Ascending aorta (tissue), 2 donors: ENCODE results near the gene SLX4. TPM values are rescaled to one million over a fixed set of nuclear protein-coding genes. Genes with fewer than 3 reads are reported as not detected.

Source experiments
- DNase-seq, 2 donors: peaks; one replicate each; pipeline ENCODE4 v3.0.0-alpha.2; 2019; ENCODE audit warnings: low spot score in 2 of 2
- H3K27ac ChIP-seq, 2 donors: fragments of 200-600 bp; sonication (generic); one replicate each; pipeline ENCODE4 v1.5.1; 2016 to 2017; ENCODE audit warnings: mild to moderate bottlenecking in 1 of 2
- H3K27me3 ChIP-seq: fragments of 200-600 bp; sonication (generic); one replicate; pipeline ENCODE4 v1.5.1; 2017
- H3K36me3 ChIP-seq, 2 donors: fragments of 200-600 bp; sonication (generic); one replicate each; pipeline ENCODE4 v1.5.1; 2016
- H3K4me1 ChIP-seq, 2 donors: fragments of 200-600 bp; sonication (generic); one replicate each; pipeline ENCODE4 v1.5.1; 2016 to 2017; ENCODE audit warnings: mild to moderate bottlenecking in 1 of 2
- H3K4me3 ChIP-seq, 2 donors: fragments of 200-600 bp; sonication (generic); one replicate each; pipeline ENCODE4 v1.5.1; 2016 to 2017; ENCODE audit warnings: mild to moderate bottlenecking in 1 of 2
- H3K9me3 ChIP-seq, 2 donors: fragments of 200-600 bp; sonication (generic); one replicate each; pipeline ENCODE4 v1.5.1; 2016
- CTCF ChIP-seq, 3 experiments: fragments of 200-600 bp in 2 of 3; fragments of 450-650 bp in 1 of 3; sonication (generic) in 2 of 3; IDR thresholded peaks; one replicate each; pipeline ENCODE4 v1.5.1; 2016 to 2019; ENCODE audit warnings: antibody characterized with exemption in 3 of 3, mild to moderate bottlenecking in 1 of 3, moderate library complexity in 1 of 3
- intact Hi-C: fragments of 100-400 bp; cut with DNase I; formaldehyde crosslinking; loops from one replicate; pipeline ENCODE4 v1.15.1; 2023
- total RNA-seq: library from RNA; depleted of rRNA; stranded (reverse); fragments of >200 nt; gene quantifications from one replicate; pipeline ENCODE4 v1.1.0, GENCODE V29; 2016

Gene SLX4
- total RNA-seq, 1 donor from 2014 or later: 3.4 TPM

GRCh38 chr16:3574195-3574594 is 37.2 kb downstream of the SLX4 start:
- Histone ChIP-seq H3K36me3 (peaks cover 0 to 2% of the 10 kb centered on the region in 2 donors), H3K9me3 (peaks cover 0 to 6% of the 10 kb centered on the region in 2 donors)
- intact Hi-C loops: no loop called here

GRCh38 chr16:3573146-3573815 is 38.1 kb downstream of the SLX4 start:
- H3K4me1 ChIP-seq: no peaks in the 10 kb centered on the region
- peaks cover 0 to 6% of the 10 kb centered on the region in 2 donors for H3K9me3 ChIP-seq
- no peaks in the 10 kb centered on the region for H3K27me3 ChIP-seq
- no peak for DNase-seq
- H3K4me3 ChIP-seq: no peak overlapping the region
- no peak overlapping the region for H3K27ac ChIP-seq
- intact Hi-C loops: no loop called here
- TF ChIP-seq CTCF (IDR thresholded peaks at IDR 0.05): no peak
- H3K36me3 ChIP-seq: peaks cover 0 to 2% of the 10 kb centered on the region in 2 donors

More at GRCh38 chr16:3574195-3574594, 37.2 kb downstream of the SLX4 start:
- Histone ChIP-seq H3K27me3 (no peaks in the 10 kb centered on the region), H3K27ac (no peak overlapping the region), H3K4me3 (no peak overlapping the region), H3K4me1 (no peaks in the 10 kb centered on the region)
- TF ChIP-seq CTCF (IDR thresholded peaks at IDR 0.05): no peak
- DNase-seq: no peak

- TF ChIP-seq CTCF (IDR thresholded peaks at IDR 0.05): no peak
- intact Hi-C loops: no loop called here
- DNase-seq: no peak
- H3K27me3 ChIP-seq: no peaks in the 10 kb centered on the region
- peaks cover 0 to 2% of the 10 kb centered on the region in 2 donors for H3K36me3 ChIP-seq
- no peak overlapping the region for H3K27ac ChIP-seq
- H3K4me3 ChIP-seq: no peak overlapping the region
- peaks cover 0 to 6% of the 10 kb centered on the region in 2 donors for H3K9me3 ChIP-seq
- no peaks in the 10 kb centered on the region for H3K4me1 ChIP-seq
These were observed 40.9 kb downstream of the SLX4 start for GRCh38 chr16:3570420-3571062.

- no peaks in the 10 kb centered on the region for H3K4me1 ChIP-seq
- no peak for DNase-seq
- H3K27me3 ChIP-seq: no peaks in the 10 kb centered on the region
- no peak overlapping the region for H3K4me3 ChIP-seq
- TF ChIP-seq CTCF (IDR thresholded peaks at IDR 0.05): no peak
- intact Hi-C loops: no loop called here
- no peak overlapping the region for H3K27ac ChIP-seq
- H3K9me3 ChIP-seq: peaks cover 0 to 6% of the 10 kb centered on the region in 2 donors
- H3K36me3 ChIP-seq: peaks cover 0 to 2% of the 10 kb centered on the region in 2 donors
These were observed 41.6 kb downstream of the SLX4 start for GRCh38 chr16:3569851-3570250.

GRCh38 chr16:3566990-3567389 is 44.4 kb downstream of the SLX4 start:
- H3K27ac ChIP-seq: no peak overlapping the region
- intact Hi-C loops: no loop called here

More at GRCh38 chr16:3566990-3567389, 44.4 kb downstream of the SLX4 start:
- H3K9me3 ChIP-seq: peaks cover 0 to 6% of the 10 kb centered on the region in 2 donors
- H3K27me3 ChIP-seq: no peaks in the 10 kb centered on the region
- TF ChIP-seq CTCF (IDR thresholded peaks at IDR 0.05): no peak
- no peaks in the 10 kb centered on the region for H3K4me1 ChIP-seq
- H3K36me3 ChIP-seq: peaks cover 0 to 2% of the 10 kb centered on the region in 2 donors
- DNase-seq: no peak
- no peak overlapping the region for H3K4me3 ChIP-seq
